ENCODE data around the gene KCNIP1.

The KCNIP1 gene

DNA sequence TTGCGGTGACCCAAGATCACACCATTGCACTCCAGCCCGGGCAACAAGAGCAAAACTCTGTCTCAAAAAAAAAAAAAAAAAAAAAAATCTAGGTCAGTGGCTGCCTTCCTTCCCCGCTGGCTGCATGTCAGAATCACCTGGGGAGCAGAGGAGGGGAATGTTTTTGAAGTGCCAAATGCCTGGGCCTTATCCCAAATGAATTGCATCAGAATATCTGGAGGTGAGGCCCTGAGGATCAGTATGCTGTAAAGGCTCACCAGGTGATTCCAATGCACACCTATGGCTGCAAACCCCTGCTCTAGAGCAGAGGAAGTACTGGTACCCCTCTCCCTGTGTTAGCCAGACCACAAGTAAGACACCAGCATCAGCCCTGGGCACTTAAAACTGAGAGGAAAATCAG, 235.0 kb downstream of the KCNIP1 start:
- Histone ChIP-seq H3K4me3 (ENCODE audit: extremely low read depth, insufficient read depth, low read length, poor library complexity, severe bottlenecking) (no peak overlapping the region), H3K9me3 (ENCODE audit: control insufficient read depth, low read length) (peaks cover 6% of the 10 kb centered on the region), H3K36me3 (ENCODE audit: control insufficient read depth, insufficient read depth, low read length) (no peaks in the 10 kb centered on the region), H3K4me1 (ENCODE audit: control insufficient read depth, insufficient read depth, low read length, poor library complexity, severe bottlenecking) (no peaks in the 10 kb centered on the region), H3K27ac (ENCODE audit: low read depth, low read length, severe bottlenecking) (no peak overlapping the region)
- WGBS, 2 experiments (ENCODE audit: insufficient coverage in 2 of 2) = 50% methylated on average over 1 of the region's 3 CpGs; no CpG with 5 or more reads in 1 of the 2 experiments

DNA sequence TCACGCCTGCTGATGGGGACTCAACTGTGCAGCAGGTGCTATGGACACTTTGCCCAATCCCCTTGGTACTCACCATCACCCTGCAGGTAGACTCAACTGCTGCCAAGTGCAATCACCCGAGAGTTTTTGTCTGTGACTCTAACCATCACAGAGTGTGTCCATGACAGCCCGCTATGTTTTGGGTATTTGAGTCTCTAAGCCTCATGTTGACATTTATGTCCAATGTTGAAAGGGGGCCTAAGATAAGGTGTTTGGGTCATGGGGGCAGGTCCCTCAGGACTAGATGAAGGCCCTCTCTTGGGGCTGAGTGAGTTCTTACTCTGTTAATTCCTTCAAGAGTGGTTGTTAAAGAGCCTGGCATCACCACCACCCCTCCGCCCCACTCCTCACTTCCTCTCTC, 235.6 kb downstream of the KCNIP1 start:
- H3K27ac ChIP-seq (ENCODE audit: low read depth, low read length, severe bottlenecking) = no peak overlapping the region
- H3K36me3 ChIP-seq (ENCODE audit: control insufficient read depth, insufficient read depth, low read length) = no peaks in the 10 kb centered on the region
- H3K9me3 ChIP-seq (ENCODE audit: control insufficient read depth, low read length) = peaks cover 6% of the 10 kb centered on the region
- whole genome bisulfite sequencing, 2 experiments (ENCODE audit: insufficient coverage in 2 of 2) = 89 to 95% methylated on average over 3 to 4 of the region's 4 CpGs
- H3K4me1 ChIP-seq (ENCODE audit: control insufficient read depth, insufficient read depth, low read length, poor library complexity, severe bottlenecking) = no peaks in the 10 kb centered on the region
- no peak overlapping the region for H3K4me3 ChIP-seq (ENCODE audit: extremely low read depth, insufficient read depth, low read length, poor library complexity, severe bottlenecking)

DNA sequence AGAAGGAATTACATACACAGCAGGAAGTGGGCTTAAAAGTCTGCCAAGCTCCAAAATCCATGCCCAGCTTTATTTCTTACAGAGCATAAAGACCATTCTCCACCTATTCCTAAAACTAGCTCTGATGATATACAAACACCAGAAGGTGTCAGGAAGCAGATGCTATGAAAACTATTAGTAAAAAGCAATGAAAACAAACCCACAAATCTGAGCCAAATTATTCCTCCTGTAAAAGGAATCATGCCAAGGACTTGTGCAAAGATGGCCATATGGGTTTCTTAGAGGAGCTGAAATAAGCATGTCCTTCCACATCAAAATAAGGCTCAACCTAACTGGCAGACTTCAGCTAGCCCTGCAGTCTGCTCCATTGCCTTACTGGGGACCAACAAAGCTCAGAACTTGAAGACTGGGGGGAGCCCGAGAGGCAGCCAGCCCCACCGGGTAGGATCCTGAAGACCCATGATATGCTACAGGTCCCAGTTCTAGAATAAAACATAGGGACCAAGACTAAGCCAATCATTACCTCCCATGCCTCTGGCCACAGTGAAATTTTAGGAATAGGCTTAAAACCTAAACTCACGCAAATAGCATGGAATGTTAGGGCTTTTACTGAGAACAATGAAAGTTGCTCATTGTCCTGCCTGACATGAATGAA, 236.9 kb downstream of the KCNIP1 start:
- no peak overlapping the region for H3K4me3 ChIP-seq (ENCODE audit: extremely low read depth, insufficient read depth, low read length, poor library complexity, severe bottlenecking)
- H3K36me3 ChIP-seq (ENCODE audit: control insufficient read depth, insufficient read depth, low read length) = no peaks in the 10 kb centered on the region
- peaks cover 5% of the 10 kb centered on the region for H3K4me1 ChIP-seq (ENCODE audit: control insufficient read depth, insufficient read depth, low read length, poor library complexity, severe bottlenecking)
- 78 to 93% methylated on average over 1 to 3 of the region's 3 CpGs for WGBS, 2 experiments (ENCODE audit: insufficient coverage in 2 of 2)
- H3K9me3 ChIP-seq (ENCODE audit: control insufficient read depth, low read length) = peaks cover 1% of the 10 kb centered on the region
- no peak overlapping the region for H3K27ac ChIP-seq (ENCODE audit: low read depth, low read length, severe bottlenecking)

DNA sequence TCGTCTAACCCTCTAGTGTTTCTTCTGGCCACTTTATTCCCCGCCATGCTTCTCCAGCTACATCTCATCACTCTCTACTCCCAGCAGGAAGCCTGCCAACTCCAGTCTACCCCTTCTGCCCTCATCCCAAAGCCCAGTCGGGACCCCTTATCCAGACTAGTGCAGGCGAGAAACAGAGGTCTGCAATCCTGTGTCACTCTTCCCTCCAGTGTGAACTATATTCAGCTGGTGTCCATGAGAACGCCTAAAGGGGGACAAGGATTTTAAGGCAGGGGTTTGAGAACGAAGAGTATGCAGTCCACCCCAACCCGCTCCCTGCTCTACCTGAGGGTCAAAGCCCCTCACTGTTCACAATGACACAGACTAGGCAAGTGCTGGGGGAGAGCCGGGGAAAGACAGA, 238.0 kb downstream of the KCNIP1 start:
- Histone ChIP-seq H3K9me3 (ENCODE audit: control insufficient read depth, low read length) (no peaks in the 10 kb centered on the region), H3K27ac (ENCODE audit: low read depth, low read length, severe bottlenecking) (no peak overlapping the region), H3K4me1 (ENCODE audit: control insufficient read depth, insufficient read depth, low read length, poor library complexity, severe bottlenecking) (peaks cover 5% of the 10 kb centered on the region), H3K36me3 (ENCODE audit: control insufficient read depth, insufficient read depth, low read length) (no peaks in the 10 kb centered on the region), H3K4me3 (ENCODE audit: extremely low read depth, insufficient read depth, low read length, poor library complexity, severe bottlenecking) (no peak overlapping the region)
- whole genome bisulfite sequencing, 2 experiments (ENCODE audit: insufficient coverage in 2 of 2) = 94 to 98% methylated on average over 4 to 6 of the region's 8 CpGs

DNA sequence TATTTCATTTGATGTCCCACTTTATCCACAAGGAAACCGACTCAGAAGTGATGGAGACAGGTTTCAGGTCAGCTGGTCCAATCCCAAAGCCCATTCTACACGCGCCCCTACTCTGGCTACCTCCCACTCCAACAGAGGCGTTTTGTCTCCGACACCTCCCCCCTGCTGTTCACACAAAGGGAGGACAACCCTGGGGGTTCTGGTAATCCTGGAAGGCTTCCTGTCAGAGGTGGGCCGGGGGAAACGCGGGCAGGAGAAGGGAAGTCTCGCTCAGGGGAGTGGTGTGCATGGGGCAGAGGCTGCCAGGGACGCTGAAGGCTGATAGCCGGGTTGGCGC, 240.0 kb downstream of the KCNIP1 start:
- Histone ChIP-seq H3K4me3 (ENCODE audit: extremely low read depth, insufficient read depth, low read length, poor library complexity, severe bottlenecking) (peak overlapping the region; percentile 16), H3K36me3 (ENCODE audit: control insufficient read depth, insufficient read depth, low read length) (no peaks in the 10 kb centered on the region), H3K9me3 (ENCODE audit: control insufficient read depth, low read length) (no peaks in the 10 kb centered on the region), H3K27ac (ENCODE audit: low read depth, low read length, severe bottlenecking) (no peak overlapping the region), H3K4me1 (ENCODE audit: control insufficient read depth, insufficient read depth, low read length, poor library complexity, severe bottlenecking) (peaks cover 5% of the 10 kb centered on the region)
- WGBS, 2 experiments (ENCODE audit: insufficient coverage in 2 of 2) = 8 to 9% methylated on average over 6 to 10 of the region's 12 CpGs

DNA sequence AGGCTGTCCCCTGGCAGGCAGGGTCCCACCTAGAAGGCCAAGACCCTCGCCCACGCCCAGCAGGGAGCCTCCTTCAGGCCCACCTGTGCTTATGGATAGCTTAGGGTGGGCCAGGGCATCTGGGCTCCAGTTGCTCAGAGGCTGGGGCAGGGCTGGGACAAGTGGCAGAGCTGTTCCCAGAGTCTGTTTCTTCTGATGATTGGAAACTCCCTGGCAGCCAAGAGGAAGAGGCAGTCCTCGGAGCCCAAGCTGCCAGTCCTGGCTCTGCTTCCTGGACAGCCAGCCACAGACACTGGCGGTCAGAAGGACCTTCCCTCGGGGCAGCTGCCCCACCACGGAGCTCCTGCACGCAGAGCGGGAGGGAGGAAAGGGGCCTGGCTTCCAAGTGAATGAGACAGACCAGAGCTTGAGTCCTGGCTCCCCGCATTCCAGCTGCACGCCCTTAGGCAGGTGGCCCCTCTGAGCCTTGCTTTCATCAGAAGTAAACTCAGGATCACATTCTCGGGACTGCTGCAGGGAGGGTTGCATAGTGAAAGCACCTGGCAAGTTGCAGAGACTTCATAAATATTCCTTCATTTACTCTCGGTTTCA, 241.8 kb downstream of the KCNIP1 start:
- WGBS, 2 experiments (ENCODE audit: insufficient coverage in 2 of 2) = 61 to 82% methylated on average over 4 to 8 of the region's 12 CpGs
- no peaks in the 10 kb centered on the region for H3K36me3 ChIP-seq (ENCODE audit: control insufficient read depth, insufficient read depth, low read length)
- H3K9me3 ChIP-seq (ENCODE audit: control insufficient read depth, low read length) = no peaks in the 10 kb centered on the region
- peaks cover 5% of the 10 kb centered on the region for H3K4me1 ChIP-seq (ENCODE audit: control insufficient read depth, insufficient read depth, low read length, poor library complexity, severe bottlenecking)
- no peak overlapping the region for H3K4me3 ChIP-seq (ENCODE audit: extremely low read depth, insufficient read depth, low read length, poor library complexity, severe bottlenecking)
- peak overlapping the region; percentile 64 for H3K27ac ChIP-seq (ENCODE audit: low read depth, low read length, severe bottlenecking)

DNA sequence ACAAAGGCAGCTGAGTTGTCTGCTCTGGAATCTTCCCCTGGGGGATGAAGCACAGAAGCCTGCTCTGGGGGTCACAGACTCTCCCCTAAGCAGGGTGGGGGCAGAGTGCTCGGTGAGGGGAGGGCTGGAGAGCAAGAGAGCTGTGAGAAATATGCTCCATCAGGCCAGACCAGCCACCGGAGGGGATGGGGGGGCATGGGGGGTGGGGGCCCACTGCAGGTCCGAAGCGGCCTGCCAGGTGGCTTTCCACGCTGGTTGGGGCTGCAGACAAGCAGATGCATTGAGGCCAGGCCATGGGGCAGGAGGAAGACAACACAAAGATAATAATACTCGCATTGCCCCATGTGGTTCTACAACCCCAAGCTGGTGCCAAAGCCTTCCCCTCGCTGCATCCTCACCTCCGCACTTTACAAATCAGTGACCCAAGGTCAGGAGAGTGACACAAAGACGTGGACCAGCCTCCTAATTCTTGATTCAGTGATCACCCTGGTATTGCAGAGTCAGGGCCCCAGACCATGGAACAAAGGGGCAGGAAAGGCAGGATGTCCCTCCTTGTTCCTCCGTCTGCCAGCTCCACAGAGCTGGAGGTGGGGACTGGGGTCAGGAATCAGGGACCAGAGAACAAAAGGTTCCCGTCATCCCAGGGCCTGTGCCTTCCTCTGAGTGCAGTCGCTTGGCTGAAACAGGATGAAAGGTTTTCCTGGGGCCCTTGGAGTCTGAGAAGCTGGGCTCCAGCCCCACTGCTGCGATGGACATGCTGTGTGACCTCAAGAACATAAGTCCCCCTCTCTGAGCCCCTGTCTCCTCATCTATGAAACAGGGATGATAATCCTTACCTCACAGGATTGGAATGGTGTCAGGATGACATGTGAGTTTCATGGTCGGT, 242.5 kb downstream of the KCNIP1 start:
- WGBS, 2 experiments (ENCODE audit: insufficient coverage in 2 of 2) = 75 to 85% methylated on average over 9 to 10 of the region's 14 CpGs
- Histone ChIP-seq H3K4me3 (ENCODE audit: extremely low read depth, insufficient read depth, low read length, poor library complexity, severe bottlenecking) (no peak overlapping the region), H3K27ac (ENCODE audit: low read depth, low read length, severe bottlenecking) (peak overlapping the region; percentile 64), H3K9me3 (ENCODE audit: control insufficient read depth, low read length) (no peaks in the 10 kb centered on the region), H3K4me1 (ENCODE audit: control insufficient read depth, insufficient read depth, low read length, poor library complexity, severe bottlenecking) (peaks cover 5% of the 10 kb centered on the region), H3K36me3 (ENCODE audit: control insufficient read depth, insufficient read depth, low read length) (no peaks in the 10 kb centered on the region)

DNA sequence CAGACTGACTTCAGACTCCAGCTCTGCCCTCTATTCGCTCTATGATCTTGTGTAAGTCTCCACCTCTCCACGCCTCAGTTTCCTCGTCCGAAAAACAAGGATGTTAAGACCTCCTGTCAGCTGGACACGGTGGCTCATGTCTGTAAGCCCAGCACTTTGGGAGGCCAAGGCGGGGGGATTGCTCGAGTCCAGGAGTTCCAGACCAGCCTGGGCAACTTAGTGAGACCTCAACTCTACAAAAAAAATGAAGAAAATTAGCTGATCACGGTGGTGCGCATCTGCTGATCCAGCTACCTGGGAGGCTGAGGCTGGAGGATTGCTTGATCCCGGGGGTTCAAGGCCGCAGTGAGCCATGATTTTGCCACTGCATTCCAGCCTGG, 243.1 kb downstream of the KCNIP1 start:
- Histone ChIP-seq H3K9me3 (ENCODE audit: control insufficient read depth, low read length) (no peaks in the 10 kb centered on the region), H3K4me3 (ENCODE audit: extremely low read depth, insufficient read depth, low read length, poor library complexity, severe bottlenecking) (no peak overlapping the region), H3K27ac (ENCODE audit: low read depth, low read length, severe bottlenecking) (peak overlapping the region; percentile 64), H3K36me3 (ENCODE audit: control insufficient read depth, insufficient read depth, low read length) (no peaks in the 10 kb centered on the region), H3K4me1 (ENCODE audit: control insufficient read depth, insufficient read depth, low read length, poor library complexity, severe bottlenecking) (peaks cover 5% of the 10 kb centered on the region)
- WGBS, 2 experiments (ENCODE audit: insufficient coverage in 2 of 2) = 90 to 93% methylated on average over 9 of the region's 11 CpGs

DNA sequence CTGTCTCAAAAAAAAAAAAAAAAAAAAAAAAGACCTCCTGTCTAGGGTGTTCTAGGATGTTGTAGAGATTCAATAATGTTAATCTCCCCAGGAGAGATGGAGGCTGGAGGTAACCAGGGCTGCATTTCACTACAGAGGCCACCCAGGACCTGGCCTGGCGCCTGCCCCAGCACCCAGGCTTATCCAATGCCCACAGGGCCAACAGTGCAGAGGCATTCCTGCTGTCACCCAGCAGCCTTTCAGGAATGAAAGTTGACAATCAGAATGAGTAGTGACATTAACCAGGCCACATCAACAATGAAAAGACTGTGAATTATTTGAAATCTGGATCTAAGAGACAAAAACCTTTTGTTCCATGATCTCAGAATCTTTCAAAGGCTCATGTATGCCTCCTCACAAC, 243.5 kb downstream of the KCNIP1 start:
- Histone ChIP-seq H3K27ac (ENCODE audit: low read depth, low read length, severe bottlenecking) (no peak overlapping the region), H3K4me3 (ENCODE audit: extremely low read depth, insufficient read depth, low read length, poor library complexity, severe bottlenecking) (no peak overlapping the region), H3K9me3 (ENCODE audit: control insufficient read depth, low read length) (no peaks in the 10 kb centered on the region), H3K4me1 (ENCODE audit: control insufficient read depth, insufficient read depth, low read length, poor library complexity, severe bottlenecking) (peaks cover 5% of the 10 kb centered on the region), H3K36me3 (ENCODE audit: control insufficient read depth, insufficient read depth, low read length) (no peaks in the 10 kb centered on the region)
- WGBS, 2 experiments (ENCODE audit: insufficient coverage in 2 of 2) = 60% methylated on average over 1 of the region's 1 CpG; no CpG with 5 or more reads in 1 of the 2 experiments

DNA sequence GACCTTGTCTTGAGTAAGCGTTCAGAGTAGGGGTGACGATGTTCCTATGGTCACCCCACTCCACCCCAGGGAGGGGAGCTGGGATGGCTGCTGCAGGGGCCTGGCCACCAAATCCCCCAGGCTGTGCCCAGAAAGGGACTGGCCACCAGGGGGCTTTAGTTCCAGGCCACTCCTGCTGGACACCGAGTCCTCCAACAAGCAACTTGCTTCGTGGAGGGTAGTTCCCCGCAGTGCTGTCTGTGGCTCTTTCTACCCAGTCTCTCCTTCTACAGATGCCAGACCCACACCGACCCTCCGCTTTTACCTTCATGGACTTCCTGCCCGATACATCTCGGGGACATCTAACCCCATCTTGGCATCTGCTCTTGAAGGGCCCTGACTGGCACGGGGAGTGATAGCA, 244.0 kb downstream of the KCNIP1 start:
- WGBS, 2 experiments (ENCODE audit: insufficient coverage in 2 of 2) = 86 to 90% methylated on average over 6 to 10 of the region's 10 CpGs
- no peaks in the 10 kb centered on the region for H3K36me3 ChIP-seq (ENCODE audit: control insufficient read depth, insufficient read depth, low read length)
- no peak overlapping the region for H3K27ac ChIP-seq (ENCODE audit: low read depth, low read length, severe bottlenecking)
- H3K4me1 ChIP-seq (ENCODE audit: control insufficient read depth, insufficient read depth, low read length, poor library complexity, severe bottlenecking) = peaks cover 5% of the 10 kb centered on the region
- H3K4me3 ChIP-seq (ENCODE audit: extremely low read depth, insufficient read depth, low read length, poor library complexity, severe bottlenecking) = no peak overlapping the region
- H3K9me3 ChIP-seq (ENCODE audit: control insufficient read depth, low read length) = no peaks in the 10 kb centered on the region
